ENCODE results near the gene PLEKHG1.

Gene PLEKHG1

DNA sequence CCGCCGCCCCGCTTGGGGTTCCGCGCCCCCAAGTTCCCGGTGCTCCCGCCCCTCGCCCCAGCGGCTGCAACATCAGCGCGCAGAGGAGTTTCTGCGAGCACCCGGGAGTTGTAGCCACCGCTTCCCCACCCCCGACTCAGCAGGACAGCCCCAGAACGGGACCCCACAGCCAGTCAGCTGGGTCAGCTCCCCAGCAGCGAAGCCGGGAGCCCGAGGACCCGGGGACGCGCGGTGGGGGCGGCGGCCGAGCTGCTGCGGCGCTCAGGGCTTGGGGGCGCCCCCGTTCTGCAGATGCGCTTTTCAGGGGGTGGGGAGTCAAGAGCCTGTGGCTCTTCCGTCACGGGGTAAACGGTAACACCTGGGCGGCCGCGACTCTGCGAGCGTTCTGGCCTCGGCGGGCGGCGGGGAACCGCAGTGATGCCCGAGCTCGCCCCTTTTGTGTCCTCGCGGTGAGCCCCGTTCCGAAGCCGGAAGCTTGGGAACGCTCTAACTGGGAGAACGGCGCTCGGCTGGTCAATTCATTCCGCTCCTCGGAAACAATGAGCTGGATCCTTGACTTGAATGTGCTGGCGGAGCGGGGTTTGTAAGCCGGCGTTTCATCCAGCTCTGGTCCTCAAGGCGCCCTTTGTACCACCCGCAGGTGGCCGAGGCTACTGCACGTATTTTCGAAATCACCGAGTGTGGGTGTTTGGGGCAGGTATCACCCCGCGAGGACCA, 774 bp downstream of the PLEKHG1 start:
- H4K8ac ChIP-seq (ENCODE audit: low read depth, low read length): peak overlapping the region; percentile 11

DNA sequence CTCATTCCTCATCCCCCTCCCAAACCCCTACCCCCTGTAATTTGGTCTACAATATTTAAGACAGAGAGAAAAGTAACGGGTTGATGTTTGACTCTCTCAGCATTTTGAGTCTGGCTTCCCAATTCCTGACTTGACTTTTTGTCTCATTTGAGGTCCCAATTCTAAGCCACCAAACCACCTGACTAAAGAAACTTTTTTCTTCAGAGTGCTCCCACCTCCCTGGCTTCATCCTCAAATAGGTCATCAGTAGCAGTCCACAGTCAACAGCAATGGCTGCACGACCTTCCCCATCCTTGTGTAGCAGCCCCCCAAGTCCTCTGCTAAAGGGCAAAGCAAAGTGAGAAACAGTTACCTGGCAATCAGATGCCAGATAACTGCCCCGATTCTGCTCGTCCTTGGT, 1.8 kb downstream of the PLEKHG1 start:
- H4K8ac ChIP-seq (ENCODE audit: low read depth, low read length): no peak overlapping the region
- no peak overlapping the region for H3K14ac ChIP-seq (ENCODE audit: low read length)
- H4K12ac ChIP-seq (ENCODE audit: low read depth, low read length): no peak overlapping the region
- H3K9me3 ChIP-seq (ENCODE audit: insufficient read depth, low read depth, low read length): no peaks in the 10 kb centered on the region
- no CpG with 5 or more reads among the region's 4 CpGs for WGBS (ENCODE audit: extremely low coverage, insufficient coverage, insufficient read length)
- no peak overlapping the region for H2BK5ac ChIP-seq (ENCODE audit: low read depth, low read length, poor library complexity)
- H3K79me1 ChIP-seq (ENCODE audit: low read length): no peaks in the 10 kb centered on the region
- no peak overlapping the region for H4K91ac ChIP-seq (ENCODE audit: low read depth, low read length)
- no peaks in the 10 kb centered on the region for H3K79me2 ChIP-seq (ENCODE audit: control insufficient read depth, insufficient read depth, low read length, poor library complexity)
- H3K27ac ChIP-seq (ENCODE audit: low read depth, low read length): no peak overlapping the region
- H2BK120ac ChIP-seq (ENCODE audit: insufficient read depth, low read length, poor library complexity): no peak overlapping the region
- H2AK5ac ChIP-seq (ENCODE audit: low read length): no peak overlapping the region
- no peak overlapping the region for H3K9ac ChIP-seq (ENCODE audit: low read length)
- no peaks in the 10 kb centered on the region for H3K4me1 ChIP-seq (ENCODE audit: control insufficient read depth in 1 of 2, insufficient read depth in 2 of 2, low read length in 2 of 2)
- no peak overlapping the region for H3K18ac ChIP-seq (ENCODE audit: low read length)
- no peak overlapping the region for H3K4me3 ChIP-seq (ENCODE audit: low read depth, low read length)
- no peak overlapping the region for H3K4me2 ChIP-seq (ENCODE audit: low read length)
- peaks cover 11% of the 10 kb centered on the region for H3K27me3 ChIP-seq (ENCODE audit: insufficient read depth, low read length)
- no peaks in the 10 kb centered on the region for H3K36me3 ChIP-seq (ENCODE audit: control insufficient read depth in 1 of 2, insufficient read depth in 2 of 2, low read length in 2 of 2)
- H2BK12ac ChIP-seq (ENCODE audit: low read length): no peak overlapping the region
- H2AFZ ChIP-seq (ENCODE audit: insufficient read depth, low read length, poor library complexity): no peak overlapping the region
- no peak overlapping the region for H3K23ac ChIP-seq (ENCODE audit: low read length)
- DNase-seq: no peak
- no peak overlapping the region for H3K4ac ChIP-seq (ENCODE audit: low read depth, low read length)

More for the DNA sequence above, 774 bp downstream of the PLEKHG1 start:
- Histone ChIP-seq H2BK12ac (ENCODE audit: low read length) (no peak overlapping the region), H2AFZ (ENCODE audit: insufficient read depth, low read length, poor library complexity) (peak overlapping the region; percentile 67), H3K4me2 (ENCODE audit: low read length) (peak overlapping the region; percentile 90), H3K79me2 (ENCODE audit: control insufficient read depth, insufficient read depth, low read length, poor library complexity) (no peaks in the 10 kb centered on the region), H3K23ac (ENCODE audit: low read length) (no peak overlapping the region), H3K79me1 (ENCODE audit: low read length) (no peaks in the 10 kb centered on the region), H3K18ac (ENCODE audit: low read length) (peak overlapping the region; percentile 6), H2BK120ac (ENCODE audit: insufficient read depth, low read length, poor library complexity) (peak overlapping the region; percentile 1), H4K91ac (ENCODE audit: low read depth, low read length) (peak overlapping the region; percentile 8), H3K4ac (ENCODE audit: low read depth, low read length) (no peak overlapping the region), H3K36me3 (ENCODE audit: control insufficient read depth in 1 of 2, insufficient read depth in 2 of 2, low read length in 2 of 2) (no peaks in the 10 kb centered on the region), H3K9me3 (ENCODE audit: insufficient read depth, low read depth, low read length) (no peaks in the 10 kb centered on the region), H3K4me3 (ENCODE audit: low read depth, low read length) (peak overlapping the region; percentile 72), H2AK5ac (ENCODE audit: low read length) (no peak overlapping the region), H3K27ac (ENCODE audit: low read depth, low read length) (no peak overlapping the region), H3K4me1 (ENCODE audit: control insufficient read depth in 1 of 2, insufficient read depth in 2 of 2, low read length in 2 of 2) (no peaks in the 10 kb centered on the region), H3K14ac (ENCODE audit: low read length) (no peak overlapping the region), H4K12ac (ENCODE audit: low read depth, low read length) (no peak overlapping the region), H3K9ac (ENCODE audit: low read length) (peak overlapping the region; percentile 28), H3K27me3 (ENCODE audit: insufficient read depth, low read length) (peaks cover 11% of the 10 kb centered on the region), H2BK5ac (ENCODE audit: low read depth, low read length, poor library complexity) (no peak overlapping the region)
- WGBS (ENCODE audit: extremely low coverage, insufficient coverage, insufficient read length): no CpG with 5 or more reads among the region's 69 CpGs
- DNase-seq: peak; percentile 77 to 89

DNA sequence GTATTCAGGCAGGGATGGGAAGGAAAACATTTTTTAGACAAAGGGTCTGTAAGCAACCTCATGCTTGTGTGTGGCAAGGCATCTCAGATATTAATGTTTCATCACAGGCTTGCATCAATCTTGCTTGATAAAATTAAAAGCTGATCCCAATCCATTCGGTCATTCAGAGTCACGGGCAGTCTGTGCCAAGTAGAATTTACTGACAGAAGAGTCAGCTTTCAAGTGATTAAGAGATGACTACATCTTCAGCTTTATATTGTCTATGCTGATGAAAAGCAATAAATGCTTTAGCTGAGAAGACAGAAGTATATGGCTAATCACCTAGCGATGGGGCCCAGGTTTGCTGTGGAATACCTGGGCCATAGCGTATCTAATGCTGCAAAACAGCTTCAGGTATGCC, 3.5 kb downstream of the PLEKHG1 start:
- H3K27ac ChIP-seq (ENCODE audit: low read depth, low read length): no peak overlapping the region
- H3K9me3 ChIP-seq (ENCODE audit: insufficient read depth, low read depth, low read length): no peaks in the 10 kb centered on the region
- H4K8ac ChIP-seq (ENCODE audit: low read depth, low read length): no peak overlapping the region
- H3K79me2 ChIP-seq (ENCODE audit: control insufficient read depth, insufficient read depth, low read length, poor library complexity): no peaks in the 10 kb centered on the region
- no CpG with 5 or more reads among the region's 4 CpGs for WGBS (ENCODE audit: extremely low coverage, insufficient coverage, insufficient read length)
- H3K4me2 ChIP-seq (ENCODE audit: low read length): no peak overlapping the region
- H4K12ac ChIP-seq (ENCODE audit: low read depth, low read length): no peak overlapping the region
- H2BK5ac ChIP-seq (ENCODE audit: low read depth, low read length, poor library complexity): no peak overlapping the region
- H3K27me3 ChIP-seq (ENCODE audit: insufficient read depth, low read length): peaks cover 11% of the 10 kb centered on the region
- H3K9ac ChIP-seq (ENCODE audit: low read length): no peak overlapping the region
- H3K4ac ChIP-seq (ENCODE audit: low read depth, low read length): no peak overlapping the region
- H3K4me3 ChIP-seq (ENCODE audit: low read depth, low read length): no peak overlapping the region
- no peak overlapping the region for H3K18ac ChIP-seq (ENCODE audit: low read length)
- H2BK12ac ChIP-seq (ENCODE audit: low read length): no peak overlapping the region
- H4K91ac ChIP-seq (ENCODE audit: low read depth, low read length): no peak overlapping the region
- H2BK120ac ChIP-seq (ENCODE audit: insufficient read depth, low read length, poor library complexity): no peak overlapping the region
- no peaks in the 10 kb centered on the region for H3K79me1 ChIP-seq (ENCODE audit: low read length)
- H3K36me3 ChIP-seq (ENCODE audit: control insufficient read depth in 1 of 2, insufficient read depth in 2 of 2, low read length in 2 of 2): no peaks in the 10 kb centered on the region
- H2AFZ ChIP-seq (ENCODE audit: insufficient read depth, low read length, poor library complexity): no peak overlapping the region
- H2AK5ac ChIP-seq (ENCODE audit: low read length): no peak overlapping the region
- H3K14ac ChIP-seq (ENCODE audit: low read length): no peak overlapping the region
- H3K4me1 ChIP-seq (ENCODE audit: control insufficient read depth in 1 of 2, insufficient read depth in 2 of 2, low read length in 2 of 2): peaks cover 0 to 2% of the 10 kb centered on the region in 2 experiments
- DNase-seq: no peak
- H3K23ac ChIP-seq (ENCODE audit: low read length): no peak overlapping the region

DNA sequence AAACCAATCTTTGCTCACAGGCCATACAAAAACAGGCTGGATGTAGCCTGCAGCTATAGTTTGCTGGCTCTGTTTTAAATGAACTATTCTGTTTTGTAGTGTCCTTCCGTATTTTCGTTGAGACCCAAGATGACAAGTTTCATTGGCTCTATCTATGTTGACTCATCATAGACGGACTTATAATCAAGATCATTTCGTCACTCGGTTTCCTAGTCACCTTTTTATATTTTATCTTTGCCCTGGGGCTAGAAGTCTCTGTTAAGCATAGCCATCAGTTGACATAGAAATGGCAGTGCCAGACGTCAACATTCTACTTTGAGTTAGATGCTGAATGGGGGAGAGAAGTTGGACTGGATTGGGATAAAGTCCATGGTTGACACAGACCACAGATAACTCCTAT, 4.8 kb downstream of the PLEKHG1 start:
- no peak overlapping the region for H2AK5ac ChIP-seq (ENCODE audit: low read length)

More for the DNA sequence above, 4.8 kb downstream of the PLEKHG1 start:
- Histone ChIP-seq H3K18ac (ENCODE audit: low read length) (no peak overlapping the region), H2BK12ac (ENCODE audit: low read length) (no peak overlapping the region), H4K12ac (ENCODE audit: low read depth, low read length) (no peak overlapping the region), H3K23ac (ENCODE audit: low read length) (no peak overlapping the region), H3K14ac (ENCODE audit: low read length) (no peak overlapping the region), H3K4me1 (ENCODE audit: control insufficient read depth in 1 of 2, insufficient read depth in 2 of 2, low read length in 2 of 2) (peaks cover 0 to 2% of the 10 kb centered on the region in 2 experiments), H2AFZ (ENCODE audit: insufficient read depth, low read length, poor library complexity) (no peak overlapping the region), H2BK5ac (ENCODE audit: low read depth, low read length, poor library complexity) (no peak overlapping the region), H3K4me3 (ENCODE audit: low read depth, low read length) (no peak overlapping the region), H3K9ac (ENCODE audit: low read length) (no peak overlapping the region), H3K36me3 (ENCODE audit: control insufficient read depth in 1 of 2, insufficient read depth in 2 of 2, low read length in 2 of 2) (no peaks in the 10 kb centered on the region), H2BK120ac (ENCODE audit: insufficient read depth, low read length, poor library complexity) (no peak overlapping the region), H3K27ac (ENCODE audit: low read depth, low read length) (no peak overlapping the region), H3K79me1 (ENCODE audit: low read length) (no peaks in the 10 kb centered on the region), H3K9me3 (ENCODE audit: insufficient read depth, low read depth, low read length) (no peaks in the 10 kb centered on the region), H3K4me2 (ENCODE audit: low read length) (no peak overlapping the region), H3K79me2 (ENCODE audit: control insufficient read depth, insufficient read depth, low read length, poor library complexity) (no peaks in the 10 kb centered on the region), H4K91ac (ENCODE audit: low read depth, low read length) (no peak overlapping the region), H4K8ac (ENCODE audit: low read depth, low read length) (no peak overlapping the region), H3K27me3 (ENCODE audit: insufficient read depth, low read length) (peaks cover 4% of the 10 kb centered on the region), H3K4ac (ENCODE audit: low read depth, low read length) (no peak overlapping the region)
- no CpG with 5 or more reads among the region's 6 CpGs for WGBS (ENCODE audit: extremely low coverage, insufficient coverage, insufficient read length)
- peak; percentile 29 to 92 for DNase-seq
